ENCODE results near the gene LRRC49.
"Not testable (repeated sequence)": the region's sequence is repeated elsewhere in the genome, so short reads cannot be mapped to it uniquely, and the experiment has no call there.

DNA sequence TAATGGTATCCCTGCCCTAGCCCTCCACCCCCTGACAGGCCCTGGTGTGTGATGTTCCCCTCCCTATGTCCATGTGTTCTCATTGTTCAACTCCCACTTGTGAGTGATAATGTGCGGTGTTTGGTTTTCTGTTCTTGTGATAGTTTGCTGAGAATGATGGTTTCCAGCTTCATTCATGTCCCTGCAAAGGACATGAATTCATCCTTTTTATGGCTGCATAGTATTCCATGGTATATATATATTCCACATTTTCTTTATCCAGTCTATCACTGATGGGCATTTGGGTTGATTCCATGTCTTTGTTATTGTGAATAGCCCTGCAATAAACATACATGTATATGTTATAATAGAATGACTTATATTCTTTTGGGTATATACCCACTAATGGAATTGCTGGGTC lies 142.9 kb downstream of the LRRC49 start:
- TF ChIP-seq EZH2 (IDR thresholded peaks at IDR 0.05; ENCODE audit: borderline replicate concordance, low read depth, low read length, poor library complexity, severe bottlenecking), result not testable (repeated sequence)
- TF ChIP-seq, protein P1, sequence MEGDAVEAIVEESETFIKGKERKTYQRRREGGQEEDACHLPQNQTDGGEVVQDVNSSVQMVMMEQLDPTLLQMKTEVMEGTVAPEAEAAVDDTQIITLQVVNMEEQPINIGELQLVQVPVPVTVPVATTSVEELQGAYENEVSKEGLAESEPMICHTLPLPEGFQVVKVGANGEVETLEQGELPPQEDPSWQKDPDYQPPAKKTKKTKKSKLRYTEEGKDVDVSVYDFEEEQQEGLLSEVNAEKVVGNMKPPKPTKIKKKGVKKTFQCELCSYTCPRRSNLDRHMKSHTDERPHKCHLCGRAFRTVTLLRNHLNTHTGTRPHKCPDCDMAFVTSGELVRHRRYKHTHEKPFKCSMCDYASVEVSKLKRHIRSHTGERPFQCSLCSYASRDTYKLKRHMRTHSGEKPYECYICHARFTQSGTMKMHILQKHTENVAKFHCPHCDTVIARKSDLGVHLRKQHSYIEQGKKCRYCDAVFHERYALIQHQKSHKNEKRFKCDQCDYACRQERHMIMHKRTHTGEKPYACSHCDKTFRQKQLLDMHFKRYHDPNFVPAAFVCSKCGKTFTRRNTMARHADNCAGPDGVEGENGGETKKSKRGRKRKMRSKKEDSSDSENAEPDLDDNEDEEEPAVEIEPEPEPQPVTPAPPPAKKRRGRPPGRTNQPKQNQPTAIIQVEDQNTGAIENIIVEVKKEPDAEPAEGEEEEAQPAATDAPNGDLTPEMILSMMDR (conservative IDR thresholded peaks at IDR 0.05; ENCODE audit: low read depth, low read length), result not testable (repeated sequence)
